ENCODE measurements around the gene ARAP2.

The ARAP2 gene

GRCh38 chr4:36111172-36111571 is 133.1 kb downstream of the ARAP2 start:
- H3K9me3 ChIP-seq (ENCODE audit: control insufficient read depth, low read length): no peaks in the 10 kb centered on the region
- no peak overlapping the region for H3K4me3 ChIP-seq (ENCODE audit: extremely low read depth, insufficient read depth, low read length, poor library complexity, severe bottlenecking)
- H3K4me1 ChIP-seq (ENCODE audit: control insufficient read depth, insufficient read depth, low read length, poor library complexity, severe bottlenecking): no peaks in the 10 kb centered on the region
- no peak overlapping the region for H3K27ac ChIP-seq (ENCODE audit: low read depth, low read length, severe bottlenecking)
- H3K36me3 ChIP-seq (ENCODE audit: control insufficient read depth, insufficient read depth, low read length): no peaks in the 10 kb centered on the region

DNA sequence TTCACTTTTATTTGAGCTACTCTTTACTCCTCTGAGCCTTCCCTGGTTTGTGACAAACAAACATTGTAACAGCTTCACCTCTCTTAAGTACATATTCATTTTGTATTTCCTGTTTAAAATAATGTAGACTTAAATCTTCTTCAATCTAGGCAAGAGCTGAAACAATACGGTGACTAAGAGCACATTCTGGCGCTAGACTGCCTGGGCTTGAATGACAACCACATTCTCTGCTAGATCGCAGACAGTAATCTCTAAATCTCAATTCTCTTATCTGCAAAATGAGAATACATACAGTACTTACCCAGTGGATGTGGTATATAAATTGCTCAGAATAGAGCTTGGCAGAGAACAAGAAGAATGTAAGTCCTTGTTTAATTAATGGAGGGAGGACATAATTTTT is 144.8 kb downstream of the ARAP2 start:
- no peaks in the 10 kb centered on the region for H3K36me3 ChIP-seq (ENCODE audit: control insufficient read depth, insufficient read depth, low read length)
- H3K9me3 ChIP-seq (ENCODE audit: control insufficient read depth, low read length): no peaks in the 10 kb centered on the region
- H3K4me1 ChIP-seq (ENCODE audit: control insufficient read depth, insufficient read depth, low read length, poor library complexity, severe bottlenecking): no peaks in the 10 kb centered on the region
- WGBS, 2 experiments (ENCODE audit: insufficient coverage in 2 of 2): 100% methylated on average over 2 of the region's 3 CpGs; no CpG with 5 or more reads in 1 of the 2 experiments
- H3K4me3 ChIP-seq (ENCODE audit: extremely low read depth, insufficient read depth, low read length, poor library complexity, severe bottlenecking): no peak overlapping the region
- H3K27ac ChIP-seq (ENCODE audit: low read depth, low read length, severe bottlenecking): no peak overlapping the region

DNA sequence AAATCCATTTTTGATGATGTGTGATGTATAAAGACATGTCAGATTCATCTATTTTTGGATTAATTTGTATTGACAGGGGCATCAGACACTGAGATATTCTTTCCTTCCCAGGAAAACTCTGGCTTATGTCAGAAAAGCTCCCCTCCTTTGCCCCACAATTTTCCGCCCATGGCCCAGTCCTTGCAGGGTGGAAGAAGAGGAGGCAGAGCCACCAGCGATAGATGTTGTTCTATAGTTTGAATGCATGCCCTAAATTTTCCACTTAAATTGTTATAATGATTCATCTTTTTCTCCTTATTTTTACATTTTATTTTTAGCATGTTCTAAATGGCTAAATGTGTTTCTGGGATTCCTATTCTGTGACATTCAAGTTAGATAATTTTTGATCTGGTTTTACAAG is 149.3 kb downstream of the ARAP2 start:
- WGBS, 2 experiments (ENCODE audit: insufficient coverage in 2 of 2): no CpG with 5 or more reads among the region's 2 CpGs
- Histone ChIP-seq H3K36me3 (ENCODE audit: control insufficient read depth, insufficient read depth, low read length) (no peaks in the 10 kb centered on the region), H3K27ac (ENCODE audit: low read depth, low read length, severe bottlenecking) (no peak overlapping the region), H3K4me3 (ENCODE audit: extremely low read depth, insufficient read depth, low read length, poor library complexity, severe bottlenecking) (no peak overlapping the region), H3K4me1 (ENCODE audit: control insufficient read depth, insufficient read depth, low read length, poor library complexity, severe bottlenecking) (no peaks in the 10 kb centered on the region), H3K9me3 (ENCODE audit: control insufficient read depth, low read length) (no peaks in the 10 kb centered on the region)

DNA sequence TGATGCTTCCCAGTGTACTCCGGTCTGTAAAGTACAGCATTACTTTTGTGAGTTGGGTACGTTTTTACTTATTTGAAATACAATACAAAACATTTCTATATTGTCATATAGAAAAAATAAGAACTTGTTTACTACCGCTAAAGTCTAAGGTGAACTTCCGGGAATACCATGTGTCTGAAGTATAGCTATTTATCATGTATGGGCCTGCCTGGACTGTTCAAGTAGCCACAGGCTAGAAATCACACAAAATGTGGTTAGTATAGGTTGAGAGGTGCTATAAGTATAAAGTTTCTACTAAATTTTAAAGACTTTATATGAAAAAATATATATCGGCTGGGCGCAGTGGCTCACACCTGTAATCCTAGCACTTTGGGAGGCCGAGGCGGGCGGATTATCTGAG is 152.3 kb downstream of the ARAP2 start:
- H3K4me1 ChIP-seq (ENCODE audit: control insufficient read depth, insufficient read depth, low read length, poor library complexity, severe bottlenecking): no peaks in the 10 kb centered on the region
- H3K4me3 ChIP-seq (ENCODE audit: extremely low read depth, insufficient read depth, low read length, poor library complexity, severe bottlenecking): no peak overlapping the region
- no peaks in the 10 kb centered on the region for H3K36me3 ChIP-seq (ENCODE audit: control insufficient read depth, insufficient read depth, low read length)
- H3K9me3 ChIP-seq (ENCODE audit: control insufficient read depth, low read length): no peaks in the 10 kb centered on the region
- WGBS, 2 experiments (ENCODE audit: insufficient coverage in 2 of 2): 100% methylated on average over 4 of the region's 9 CpGs; no CpG with 5 or more reads in 1 of the 2 experiments
- H3K27ac ChIP-seq (ENCODE audit: low read depth, low read length, severe bottlenecking): no peak overlapping the region

DNA sequence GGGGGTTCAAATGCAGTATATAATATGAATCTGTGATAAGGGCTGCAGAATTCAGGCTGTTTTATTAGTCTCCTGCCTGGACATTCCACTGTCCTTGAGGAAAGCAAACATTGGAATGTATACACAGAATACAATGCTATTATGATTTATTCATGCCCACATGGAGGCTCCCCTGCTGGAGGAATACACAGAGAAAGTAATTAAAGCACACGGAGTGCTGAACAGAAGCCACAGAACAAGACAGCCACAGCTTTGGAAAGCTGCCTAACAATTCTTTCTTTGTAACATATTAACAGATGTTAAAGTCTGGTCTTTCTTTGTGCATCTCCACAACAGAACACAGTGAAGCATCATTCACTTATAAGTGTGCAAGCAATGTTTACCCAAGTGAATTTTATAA is 155.8 kb downstream of the ARAP2 start:
- 17% methylated on average over 1 of the region's 1 CpG; no CpG with 5 or more reads in 1 of the 2 experiments for WGBS, 2 experiments (ENCODE audit: insufficient coverage in 2 of 2)

DNA sequence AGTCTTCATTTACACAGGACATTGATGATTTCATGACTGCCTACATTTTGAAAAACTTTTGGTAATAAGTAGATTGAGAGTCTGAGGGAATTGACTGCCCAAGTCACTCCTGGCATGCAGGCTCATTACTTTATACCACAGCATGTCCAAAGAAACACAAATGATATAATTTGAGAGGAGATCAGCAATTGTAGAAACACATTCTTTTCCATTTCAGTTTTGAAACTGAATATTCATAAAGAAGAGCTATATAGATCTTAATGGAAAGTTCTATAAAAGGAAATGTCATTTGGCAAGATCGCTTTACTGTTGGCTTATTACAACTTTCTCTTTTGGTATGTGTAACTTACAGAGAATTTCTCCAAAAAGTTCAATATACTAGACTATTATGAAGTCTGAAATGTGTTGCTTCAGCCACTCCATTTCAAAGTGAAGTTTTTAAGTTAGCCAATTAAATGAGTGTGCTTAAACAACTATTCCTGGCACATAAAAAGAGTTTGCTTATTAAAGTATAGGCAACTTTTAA is 158.0 kb downstream of the ARAP2 start:
- Histone ChIP-seq H3K36me3 (ENCODE audit: control insufficient read depth, insufficient read depth, low read length) (no peaks in the 10 kb centered on the region), H3K27ac (ENCODE audit: low read depth, low read length, severe bottlenecking) (no peak overlapping the region), H3K9me3 (ENCODE audit: control insufficient read depth, low read length) (no peaks in the 10 kb centered on the region), H3K4me3 (ENCODE audit: extremely low read depth, insufficient read depth, low read length, poor library complexity, severe bottlenecking) (no peak overlapping the region), H3K4me1 (ENCODE audit: control insufficient read depth, insufficient read depth, low read length, poor library complexity, severe bottlenecking) (no peaks in the 10 kb centered on the region)
- WGBS, 2 experiments (ENCODE audit: insufficient coverage in 2 of 2): no CpG with 5 or more reads among the region's 1 CpG

More for the DNA sequence above, 155.8 kb downstream of the ARAP2 start:
- Histone ChIP-seq H3K4me3 (ENCODE audit: extremely low read depth, insufficient read depth, low read length, poor library complexity, severe bottlenecking) (no peak overlapping the region), H3K27ac (ENCODE audit: low read depth, low read length, severe bottlenecking) (no peak overlapping the region), H3K9me3 (ENCODE audit: control insufficient read depth, low read length) (no peaks in the 10 kb centered on the region), H3K4me1 (ENCODE audit: control insufficient read depth, insufficient read depth, low read length, poor library complexity, severe bottlenecking) (no peaks in the 10 kb centered on the region), H3K36me3 (ENCODE audit: control insufficient read depth, insufficient read depth, low read length) (no peaks in the 10 kb centered on the region)

DNA sequence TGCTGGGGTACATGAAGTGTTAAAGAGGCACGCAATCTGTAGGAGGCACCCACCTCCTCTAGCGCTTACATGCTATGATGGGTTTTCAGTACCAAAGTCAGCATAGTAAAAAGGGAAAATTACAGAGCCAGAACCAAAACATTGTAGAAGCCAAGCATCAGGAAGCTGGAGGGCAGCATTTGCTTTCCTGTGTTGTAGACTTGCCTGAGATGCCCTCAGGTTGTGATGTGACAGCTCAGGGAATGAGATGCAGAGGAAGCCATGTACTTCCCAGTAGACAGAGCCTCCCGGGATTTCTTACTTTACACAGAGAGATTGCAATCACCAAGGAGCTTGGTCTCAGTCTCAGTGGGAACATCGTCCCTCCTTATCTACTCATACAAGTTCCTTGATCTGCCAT is 161.5 kb downstream of the ARAP2 start:
- Histone ChIP-seq H3K36me3 (ENCODE audit: control insufficient read depth, insufficient read depth, low read length) (no peaks in the 10 kb centered on the region), H3K9me3 (ENCODE audit: control insufficient read depth, low read length) (no peaks in the 10 kb centered on the region), H3K4me1 (ENCODE audit: control insufficient read depth, insufficient read depth, low read length, poor library complexity, severe bottlenecking) (no peaks in the 10 kb centered on the region), H3K27ac (ENCODE audit: low read depth, low read length, severe bottlenecking) (no peak overlapping the region), H3K4me3 (ENCODE audit: extremely low read depth, insufficient read depth, low read length, poor library complexity, severe bottlenecking) (no peak overlapping the region)
- WGBS, 2 experiments (ENCODE audit: insufficient coverage in 2 of 2): 93 to 100% methylated on average over 2 to 3 of the region's 4 CpGs

- Histone ChIP-seq H3K4me3 (ENCODE audit: extremely low read depth, insufficient read depth, low read length, poor library complexity, severe bottlenecking) (no peak overlapping the region), H3K36me3 (ENCODE audit: control insufficient read depth, insufficient read depth, low read length) (no peaks in the 10 kb centered on the region), H3K9me3 (ENCODE audit: control insufficient read depth, low read length) (no peaks in the 10 kb centered on the region), H3K4me1 (ENCODE audit: control insufficient read depth, insufficient read depth, low read length, poor library complexity, severe bottlenecking) (no peaks in the 10 kb centered on the region), H3K27ac (ENCODE audit: low read depth, low read length, severe bottlenecking) (no peak overlapping the region)
- WGBS, 2 experiments (ENCODE audit: insufficient coverage in 2 of 2): 96 to 100% methylated on average over 1 to 2 of the region's 3 CpGs
Measured at GRCh38 chr4:36081185-36081584, 163.1 kb downstream of the ARAP2 start.

- no CpG with 5 or more reads among the region's 2 CpGs for WGBS, 2 experiments (ENCODE audit: insufficient coverage in 2 of 2)
- no peaks in the 10 kb centered on the region for H3K36me3 ChIP-seq (ENCODE audit: control insufficient read depth, insufficient read depth, low read length)
- no peak overlapping the region for H3K4me3 ChIP-seq (ENCODE audit: extremely low read depth, insufficient read depth, low read length, poor library complexity, severe bottlenecking)
- no peak overlapping the region for H3K27ac ChIP-seq (ENCODE audit: low read depth, low read length, severe bottlenecking)
- no peaks in the 10 kb centered on the region for H3K4me1 ChIP-seq (ENCODE audit: control insufficient read depth, insufficient read depth, low read length, poor library complexity, severe bottlenecking)
- H3K9me3 ChIP-seq (ENCODE audit: control insufficient read depth, low read length): no peaks in the 10 kb centered on the region
Measured at GRCh38 chr4:36079666-36080065, 164.6 kb downstream of the ARAP2 start.

GRCh38 chr4:36078319-36078718 is 166.0 kb downstream of the ARAP2 start:
- no peak overlapping the region for H3K27ac ChIP-seq (ENCODE audit: low read depth, low read length, severe bottlenecking)
- H3K36me3 ChIP-seq (ENCODE audit: control insufficient read depth, insufficient read depth, low read length): no peaks in the 10 kb centered on the region
- no peaks in the 10 kb centered on the region for H3K4me1 ChIP-seq (ENCODE audit: control insufficient read depth, insufficient read depth, low read length, poor library complexity, severe bottlenecking)
- no peaks in the 10 kb centered on the region for H3K9me3 ChIP-seq (ENCODE audit: control insufficient read depth, low read length)
- no peak overlapping the region for H3K4me3 ChIP-seq (ENCODE audit: extremely low read depth, insufficient read depth, low read length, poor library complexity, severe bottlenecking)
- WGBS, 2 experiments (ENCODE audit: insufficient coverage in 2 of 2): 100% methylated on average over 1 of the region's 4 CpGs; no CpG with 5 or more reads in 1 of the 2 experiments

DNA sequence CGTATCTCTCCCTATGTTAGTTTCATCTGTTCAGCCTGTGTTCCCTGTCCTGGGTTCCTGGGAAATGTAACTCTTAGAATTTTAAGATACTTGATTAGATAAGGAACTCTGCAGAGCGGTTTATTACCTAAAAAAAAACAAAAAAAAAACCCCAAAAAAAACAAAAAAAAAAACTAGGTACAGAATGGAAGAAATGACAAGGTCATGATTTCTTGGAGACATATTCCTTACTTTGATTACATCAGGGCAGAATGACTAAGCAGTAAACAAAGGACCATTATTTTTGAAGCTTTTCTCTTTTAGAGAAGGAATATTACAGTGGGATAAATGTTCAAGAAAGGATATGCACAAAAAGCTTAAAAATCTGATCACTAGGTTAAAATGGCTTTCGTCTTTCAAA is 171.8 kb downstream of the ARAP2 start:
- 80 to 100% methylated on average over 1 to 2 of the region's 3 CpGs for WGBS, 2 experiments (ENCODE audit: insufficient coverage in 2 of 2)
- Histone ChIP-seq H3K4me1 (ENCODE audit: control insufficient read depth, insufficient read depth, low read length, poor library complexity, severe bottlenecking) (no peaks in the 10 kb centered on the region), H3K9me3 (ENCODE audit: control insufficient read depth, low read length) (no peaks in the 10 kb centered on the region), H3K27ac (ENCODE audit: low read depth, low read length, severe bottlenecking) (no peak overlapping the region), H3K4me3 (ENCODE audit: extremely low read depth, insufficient read depth, low read length, poor library complexity, severe bottlenecking) (no peak overlapping the region), H3K36me3 (ENCODE audit: control insufficient read depth, insufficient read depth, low read length) (no peaks in the 10 kb centered on the region)
